CD4-positive, CD25-positive, alpha-beta regulatory T cell (primary cell): ENCODE results near the gene RNGTT. TPM values are rescaled to one million over a fixed set of nuclear protein-coding genes. Genes with fewer than 3 reads are reported as not detected.
A peak's percentile ranks its signal among the peaks of the same experiment; 100 is the strongest.

Experiments
- ATAC-seq, 2 donors: fragments of 150-1000 bp; cut with Tn5 transposase; one replicate each; pipeline ENCODE4 v1.10.0; 2021; ENCODE audit warnings: low read depth in 2 of 2, moderate number of reproducible peaks in 2 of 2, moderate library complexity in 1 of 2
- DNase-seq, 3 donors: peaks; one replicate each; pipeline versions ENCODE4 v3.0.0 to v3.0.0-alpha.2; 2012 to 2022; ENCODE audit warnings: mixed read lengths in 1 of 3
- H3K27ac ChIP-seq: one replicate; pipeline ENCODE4 v1.7.0; 2013; ENCODE audit warnings: mild to moderate bottlenecking, low read length; ENCODE audit not compliant: insufficient read depth, poor library complexity, severe bottlenecking
- H3K27me3 ChIP-seq: one replicate; pipeline ENCODE4 v1.7.0; 2013; ENCODE audit warnings: low read length; ENCODE audit not compliant: control insufficient read depth, insufficient read depth
- H3K36me3 ChIP-seq: one replicate; pipeline ENCODE4 v1.7.0; 2013; ENCODE audit warnings: mild to moderate bottlenecking, low read length, moderate library complexity; ENCODE audit not compliant: control insufficient read depth, insufficient read depth
- H3K4me1 ChIP-seq: 2 replicates; pipeline ENCODE4 v1.7.0; 2013; ENCODE audit warnings: mild to moderate bottlenecking, low read length; ENCODE audit not compliant: insufficient read depth, control insufficient read depth, poor library complexity, severe bottlenecking
- H3K4me3 ChIP-seq: one replicate; pipeline ENCODE4 v1.7.0; 2013; ENCODE audit warnings: low read depth, mild to moderate bottlenecking, low read length, moderate library complexity
- H3K9me3 ChIP-seq, 2 experiments: 1 replicate in 1 of 2; 2 replicates in 1 of 2; pipeline ENCODE4 v1.7.0; 2013; ENCODE audit warnings: low read length in 2 of 2, mild to moderate bottlenecking in 1 of 2, moderate library complexity in 1 of 2; ENCODE audit not compliant: control insufficient read depth in 2 of 2
- H3K27ac Mint-ChIP-seq, 3 donors: one replicate each; pipeline ENCODE4 v1.8.0; 2020 to 2022; ENCODE audit warnings: mild to moderate bottlenecking in 3 of 3, mixed read lengths in 3 of 3, moderate library complexity in 2 of 3
- H3K27me3 Mint-ChIP-seq: one replicate; pipeline ENCODE4 v1.8.0; 2022; ENCODE audit warnings: mild to moderate bottlenecking, mixed read lengths
- H3K36me3 Mint-ChIP-seq: one replicate; pipeline ENCODE4 v1.8.0; 2020; ENCODE audit warnings: mixed read lengths
- H3K4me1 Mint-ChIP-seq, 4 donors: one replicate each; pipeline ENCODE4 v1.8.0; 2020 to 2022; ENCODE audit warnings: mixed read lengths in 4 of 4, mild to moderate bottlenecking in 1 of 4
- H3K4me3 Mint-ChIP-seq, 4 donors: one replicate each; pipeline ENCODE4 v1.8.0; 2020 to 2022; ENCODE audit warnings: mild to moderate bottlenecking in 4 of 4, mixed read lengths in 4 of 4, moderate library complexity in 3 of 4
- H3K9me3 Mint-ChIP-seq, 7 donors: one replicate each; pipeline ENCODE4 v1.8.0; 2020 to 2022; ENCODE audit warnings: mixed read lengths in 7 of 7, mild to moderate bottlenecking in 3 of 7, moderate library complexity in 2 of 7
- polyA plus RNA-seq, 4 donors: library from polyadenylated mRNA; unstranded; fragments of 300-500 nt; fragmentation: Illumina TruSeq; gene quantifications; one replicate each; pipeline ENCODE4 v1.2.3, GENCODE V29; 2021
- total RNA-seq: library from RNA; stranded (reverse); gene quantifications from one replicate; pipeline ENCODE4 v1.2.3, GENCODE V29; 2022

RNGTT gene
- total and polyA plus RNA-seq, 5 donors from 2014 or later, result 14.8 to 22.5 (median 21.8) TPM

DNA sequence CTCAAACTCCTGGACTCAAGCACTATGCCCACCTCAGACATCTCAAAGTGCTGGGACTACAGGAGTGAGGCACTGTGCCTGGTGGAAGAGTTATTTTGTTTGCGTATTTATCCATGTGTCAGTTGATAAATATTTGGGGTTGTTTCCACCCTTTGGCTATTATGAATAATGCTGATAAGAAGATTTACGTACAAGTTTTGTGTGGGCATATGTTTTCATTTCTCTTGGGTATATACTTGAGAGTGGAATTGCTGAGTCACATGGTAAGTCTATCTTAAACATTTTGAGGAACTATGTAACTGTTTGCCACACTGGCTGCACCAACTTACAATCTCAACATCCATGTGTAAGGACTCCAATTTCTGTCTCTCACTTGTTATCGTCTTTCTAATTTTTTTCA is 200.3 kb downstream of the RNGTT start:
- peaks cover 23% of the 10 kb centered on the region for H3K36me3 Mint-ChIP-seq
- H3K9me3 ChIP-seq, result no peaks in the 10 kb centered on the region
- H3K27ac ChIP-seq, result no peak overlapping the region
- H3K4me3 Mint-ChIP-seq, result no peak overlapping the region
- no peak overlapping the region for H3K4me3 ChIP-seq
- H3K27me3 Mint-ChIP-seq, result no peaks in the 10 kb centered on the region
- DNase-seq, result no peak
- ATAC-seq, result no peak
- H3K27me3 ChIP-seq, result no peaks in the 10 kb centered on the region
- no peaks in the 10 kb centered on the region for H3K36me3 ChIP-seq
- H3K4me1 ChIP-seq, result no peaks in the 10 kb centered on the region
- peaks cover 13 to 25% (median 21%) of the 10 kb centered on the region in 4 donors for H3K4me1 Mint-ChIP-seq
- H3K9me3 Mint-ChIP-seq, result peaks cover 0 to 2% (median 0%) of the 10 kb centered on the region in 7 donors
- H3K27ac Mint-ChIP-seq, result no peak overlapping the region

DNA sequence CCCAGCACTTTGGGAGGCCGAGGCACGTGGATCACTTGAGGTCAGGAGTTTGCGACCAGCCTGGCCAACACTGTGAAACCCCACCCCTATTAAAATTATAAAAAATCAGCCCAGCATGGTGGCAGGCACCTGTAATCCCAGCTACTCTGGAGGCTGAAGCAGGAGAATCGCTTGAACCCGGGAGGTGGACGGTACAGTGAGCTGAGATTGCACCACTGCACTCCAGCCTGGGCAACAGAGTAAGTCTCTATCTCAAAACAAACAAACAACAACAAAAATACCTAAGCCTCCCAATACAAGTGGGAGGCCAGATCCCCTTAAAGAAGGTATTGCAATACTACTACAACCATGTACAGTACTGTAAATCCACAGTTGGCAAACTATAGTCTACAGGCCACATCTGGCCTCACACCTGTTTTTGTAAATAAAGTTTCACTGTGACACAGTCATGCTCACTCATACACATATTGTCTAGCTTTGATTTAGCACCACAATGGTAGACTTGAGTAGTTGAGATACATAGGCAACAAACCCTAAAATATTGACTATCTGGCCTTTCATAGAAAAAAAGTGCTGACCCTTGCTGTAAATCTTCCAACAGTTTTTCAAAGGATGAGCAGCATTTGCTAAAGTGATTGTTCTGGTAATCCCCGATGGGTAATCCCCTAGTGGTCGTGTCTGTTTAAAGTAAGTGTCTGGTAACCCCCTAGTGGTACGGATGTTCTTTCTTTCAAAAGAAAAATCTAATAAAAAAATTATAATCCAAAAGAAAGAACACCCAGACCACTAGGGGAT is 202.0 kb downstream of the RNGTT start:
- no peaks in the 10 kb centered on the region for H3K27me3 Mint-ChIP-seq
- H3K9me3 Mint-ChIP-seq, result peaks cover 0 to 2% (median 0%) of the 10 kb centered on the region in 7 donors
- no peak overlapping the region for H3K27ac Mint-ChIP-seq
- no peak overlapping the region for H3K27ac ChIP-seq
- ATAC-seq, result no peak
- H3K27me3 ChIP-seq, result no peaks in the 10 kb centered on the region
- H3K36me3 ChIP-seq, result no peaks in the 10 kb centered on the region
- H3K4me3 Mint-ChIP-seq, result no peak overlapping the region
- no peaks in the 10 kb centered on the region for H3K4me1 ChIP-seq
- no peak overlapping the region for H3K4me3 ChIP-seq
- peaks cover 13 to 22% (median 19%) of the 10 kb centered on the region in 4 donors for H3K4me1 Mint-ChIP-seq
- DNase-seq, result peak in 1 of 3 donors; percentile 20
- H3K9me3 ChIP-seq, result no peaks in the 10 kb centered on the region
- peaks cover 27% of the 10 kb centered on the region for H3K36me3 Mint-ChIP-seq

DNA sequence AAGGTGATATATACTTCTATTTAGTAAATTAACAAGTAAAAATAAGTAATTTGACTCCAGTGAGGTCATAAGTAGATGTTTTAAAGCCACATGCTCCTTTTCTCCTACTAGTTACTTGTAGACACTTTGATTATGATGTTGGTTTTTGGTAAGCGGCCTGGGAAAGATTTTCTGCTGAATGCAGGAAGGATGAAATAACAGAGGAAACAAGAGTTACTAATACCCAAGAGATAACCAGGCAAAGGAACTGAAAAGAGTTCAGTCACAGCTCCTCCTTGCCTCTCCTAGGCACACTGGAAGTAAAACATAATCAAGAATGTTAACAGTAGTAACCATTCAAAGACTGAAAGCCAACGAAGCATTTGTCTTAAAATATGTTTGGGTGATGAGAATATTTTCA is 203.3 kb downstream of the RNGTT start:
- Histone ChIP-seq H3K9me3 (no peaks in the 10 kb centered on the region), H3K4me3 (no peak overlapping the region), H3K27me3 (no peaks in the 10 kb centered on the region), H3K4me1 (no peaks in the 10 kb centered on the region), H3K27ac (no peak overlapping the region), H3K36me3 (no peaks in the 10 kb centered on the region)
- Mint-ChIP-seq H3K36me3 (peaks cover 32% of the 10 kb centered on the region), H3K9me3 (peaks cover 0 to 4% (median 0%) of the 10 kb centered on the region in 7 donors), H3K27ac (no peak overlapping the region), H3K27me3 (no peaks in the 10 kb centered on the region), H3K4me3 (no peak overlapping the region), H3K4me1 (peaks cover 10 to 19% (median 14%) of the 10 kb centered on the region in 4 donors)
- no peak for DNase-seq
- ATAC-seq, result no peak

DNA sequence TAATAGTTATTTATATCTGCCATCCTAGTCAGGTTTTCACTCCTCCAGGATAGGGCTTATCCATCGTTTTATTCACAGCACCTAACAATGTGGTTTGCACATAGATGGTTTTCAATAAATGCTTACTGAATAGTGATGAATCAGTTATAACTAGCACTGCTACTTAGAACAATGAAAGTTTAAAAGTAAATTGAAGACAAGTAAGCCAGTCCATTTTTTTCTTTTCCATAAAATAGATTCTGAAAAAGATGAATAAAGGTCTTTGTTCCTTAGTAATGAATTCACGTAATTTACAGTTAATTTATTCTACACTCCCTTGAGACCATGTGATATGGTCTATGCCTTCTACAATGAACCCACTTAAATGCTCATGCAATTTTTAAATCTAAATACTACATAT is 212.5 kb downstream of the RNGTT start:
- no peaks in the 10 kb centered on the region for H3K27me3 ChIP-seq
- no peaks in the 10 kb centered on the region for H3K9me3 ChIP-seq
- no peak overlapping the region for H3K27ac Mint-ChIP-seq
- no peaks in the 10 kb centered on the region for H3K27me3 Mint-ChIP-seq
- no peaks in the 10 kb centered on the region for H3K36me3 ChIP-seq
- H3K27ac ChIP-seq, result no peak overlapping the region
- H3K4me3 ChIP-seq, result no peak overlapping the region
- H3K4me1 Mint-ChIP-seq, result peaks cover 0 to 5% (median 3%) of the 10 kb centered on the region in 4 donors
- no peak for DNase-seq
- H3K4me1 ChIP-seq, result no peaks in the 10 kb centered on the region
- peaks cover 21% of the 10 kb centered on the region for H3K36me3 Mint-ChIP-seq
- ATAC-seq, result no peak
- H3K9me3 Mint-ChIP-seq, result peaks cover 0 to 7% (median 0%) of the 10 kb centered on the region in 7 donors
- no peak overlapping the region for H3K4me3 Mint-ChIP-seq

DNA sequence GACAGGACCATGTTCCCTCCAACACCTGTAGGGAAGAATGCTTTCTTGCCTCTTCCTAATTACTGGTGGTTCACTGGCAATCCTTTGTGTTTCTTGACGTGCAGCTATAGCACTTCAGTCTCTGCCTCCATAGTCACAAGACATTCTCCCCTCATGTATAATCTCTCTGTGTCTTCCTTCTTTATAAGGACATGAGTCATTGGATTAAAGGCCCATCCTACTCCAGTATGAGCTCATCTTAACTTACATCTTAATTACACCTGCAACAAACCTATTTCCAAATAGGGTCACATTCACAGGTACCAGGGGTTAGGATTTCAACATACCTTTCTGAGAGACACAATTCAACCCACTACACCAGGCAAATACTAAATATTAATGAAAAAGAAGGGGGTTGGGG is 213.6 kb downstream of the RNGTT start:
- peaks cover 20% of the 10 kb centered on the region for H3K36me3 Mint-ChIP-seq
- Histone ChIP-seq H3K4me3 (no peak overlapping the region), H3K27ac (no peak overlapping the region), H3K36me3 (no peaks in the 10 kb centered on the region), H3K27me3 (no peaks in the 10 kb centered on the region), H3K4me1 (no peaks in the 10 kb centered on the region), H3K9me3 (no peaks in the 10 kb centered on the region)
- peaks cover 0 to 1% (median 0%) of the 10 kb centered on the region in 7 donors for H3K9me3 Mint-ChIP-seq
- no peak overlapping the region for H3K4me3 Mint-ChIP-seq
- no peaks in the 10 kb centered on the region for H3K27me3 Mint-ChIP-seq
- no peak overlapping the region for H3K27ac Mint-ChIP-seq
- no peak for ATAC-seq
- peaks cover 0 to 5% (median 2%) of the 10 kb centered on the region in 4 donors for H3K4me1 Mint-ChIP-seq
- no peak for DNase-seq

GRCh38 chr6:88748141-88748540 is 215.3 kb downstream of the RNGTT start:
- H3K27ac ChIP-seq, result no peak overlapping the region
- Mint-ChIP-seq H3K9me3 (peaks cover 0 to 1% (median 0%) of the 10 kb centered on the region in 7 donors), H3K4me3 (no peak overlapping the region), H3K4me1 (peaks cover 0 to 5% (median under 1%) of the 10 kb centered on the region in 4 donors), H3K27ac (no peak overlapping the region), H3K36me3 (peaks cover 18% of the 10 kb centered on the region), H3K27me3 (no peaks in the 10 kb centered on the region)
- H3K4me1 ChIP-seq, result no peaks in the 10 kb centered on the region
- H3K9me3 ChIP-seq, result no peaks in the 10 kb centered on the region
- no peaks in the 10 kb centered on the region for H3K27me3 ChIP-seq
- DNase-seq (no peak), ATAC-seq (no peak)
- no peaks in the 10 kb centered on the region for H3K36me3 ChIP-seq
- H3K4me3 ChIP-seq, result no peak overlapping the region

DNA sequence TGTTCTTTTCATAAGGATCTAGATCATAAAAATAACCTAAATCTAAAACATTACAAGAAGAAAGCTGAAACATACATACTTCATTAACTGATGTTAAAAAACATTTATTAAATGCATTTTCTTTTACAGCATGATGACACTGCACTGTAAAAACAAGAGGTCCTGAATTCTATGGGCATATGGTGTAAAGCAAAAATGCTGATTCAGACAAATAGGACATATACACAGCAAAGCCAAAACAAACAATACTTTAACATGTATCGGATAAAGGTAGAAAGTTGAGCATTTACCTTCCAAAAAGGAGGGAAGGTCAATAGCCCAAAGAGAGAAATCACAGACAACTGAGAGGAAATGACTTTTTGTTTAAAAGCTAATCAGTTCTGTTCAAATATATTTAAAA is 221.5 kb downstream of the RNGTT start:
- no peaks in the 10 kb centered on the region for H3K9me3 ChIP-seq
- H3K36me3 ChIP-seq, result peaks cover 3% of the 10 kb centered on the region
- ATAC-seq (no peak), DNase-seq (no peak)
- H3K36me3 Mint-ChIP-seq, result peaks cover 35% of the 10 kb centered on the region
- H3K27ac Mint-ChIP-seq, result peak overlapping the region in 1 of 3 donors; percentile 7
- peaks cover 0 to 3% (median 0%) of the 10 kb centered on the region in 7 donors for H3K9me3 Mint-ChIP-seq
- no peak overlapping the region for H3K27ac ChIP-seq
- no peaks in the 10 kb centered on the region for H3K27me3 ChIP-seq
- no peak overlapping the region for H3K4me3 ChIP-seq
- no peaks in the 10 kb centered on the region for H3K4me1 ChIP-seq
- H3K4me3 Mint-ChIP-seq, result no peak overlapping the region
- H3K4me1 Mint-ChIP-seq, result peaks cover 0 to 9% (median 3%) of the 10 kb centered on the region in 4 donors
- no peaks in the 10 kb centered on the region for H3K27me3 Mint-ChIP-seq

DNA sequence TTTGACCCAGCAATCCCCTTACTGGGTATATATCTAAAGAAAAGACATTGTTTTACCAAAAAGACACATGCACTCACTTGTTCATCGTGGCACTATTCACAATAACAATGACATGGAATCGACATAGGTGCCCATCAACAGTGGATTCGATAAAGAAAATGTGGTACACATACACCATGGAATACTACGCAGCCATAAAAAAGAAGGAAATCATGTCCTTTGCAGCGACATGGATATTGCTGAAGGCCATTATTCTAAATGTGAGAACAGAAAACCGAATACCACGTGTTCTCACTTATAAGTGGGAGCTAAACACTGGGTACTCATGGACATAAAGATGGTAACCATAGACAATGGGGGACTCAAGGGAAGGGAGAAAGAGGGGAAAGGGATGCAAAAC is 222.3 kb downstream of the RNGTT start:
- no peak overlapping the region for H3K27ac ChIP-seq
- no peaks in the 10 kb centered on the region for H3K9me3 ChIP-seq
- H3K9me3 Mint-ChIP-seq, result peaks cover 0 to 3% (median 0%) of the 10 kb centered on the region in 7 donors
- no peak overlapping the region for H3K27ac Mint-ChIP-seq
- DNase-seq (no peak), ATAC-seq (no peak)
- H3K36me3 ChIP-seq, result peaks cover 3% of the 10 kb centered on the region
- no peak overlapping the region for H3K4me3 ChIP-seq
- no peaks in the 10 kb centered on the region for H3K27me3 ChIP-seq
- peaks cover 0 to 9% (median 6%) of the 10 kb centered on the region in 4 donors for H3K4me1 Mint-ChIP-seq
- no peaks in the 10 kb centered on the region for H3K27me3 Mint-ChIP-seq
- H3K4me3 Mint-ChIP-seq, result no peak overlapping the region
- H3K36me3 Mint-ChIP-seq, result peaks cover 42% of the 10 kb centered on the region
- H3K4me1 ChIP-seq, result no peaks in the 10 kb centered on the region
